GM13976 (cell line): ENCODE results near the gene MBTPS1.

ENCODE experiments used
- DNase-seq: peaks from one replicate; pipeline ENCODE4 v3.0.0; 2012; ENCODE audit warnings: low spot score
- in situ Hi-C: fragments of 300-500 bp; cut with MboI; formaldehyde crosslinking; loops from one replicate; pipeline ENCODE4 v1.12.0; 2022; ENCODE audit warnings: low sequenced_read_pairs, mixed read lengths, inconsistent platforms; ENCODE audit not compliant: unreplicated experiment
- TF ChIP-seq, protein P1 (sequence below): IDR thresholded peaks from 2 replicates; pipeline ENCODE4 v1.5.1; 2012; ENCODE audit warnings: borderline replicate concordance, mild to moderate bottlenecking; ENCODE audit not compliant: insufficient read depth; ENCODE audit errors: extremely low read depth, missing control alignments, control extremely low read depth

Gene MBTPS1

DNA sequence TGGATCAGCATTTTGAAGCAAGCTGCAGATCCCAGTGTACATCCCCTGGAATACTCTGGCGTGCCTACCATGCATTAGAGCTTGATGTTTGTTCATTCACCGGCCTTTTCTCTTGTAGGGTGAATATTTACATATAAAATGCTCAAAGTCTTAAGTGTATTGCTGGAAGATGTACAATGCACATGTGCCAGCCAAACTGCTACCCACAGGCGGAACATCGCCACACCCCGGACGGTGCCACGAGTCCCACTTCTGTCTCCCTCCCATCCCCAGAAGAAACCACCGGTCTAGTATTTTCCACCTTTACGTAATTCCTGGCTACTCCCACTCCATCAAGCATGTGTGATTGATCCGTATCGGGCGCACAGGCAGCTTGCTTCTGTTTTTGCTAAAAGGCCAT lies 78.3 kb downstream of the MBTPS1 start:
- DNase-seq, result no peak
- in situ Hi-C loops, result no loop called here
- TF ChIP-seq, protein P1, sequence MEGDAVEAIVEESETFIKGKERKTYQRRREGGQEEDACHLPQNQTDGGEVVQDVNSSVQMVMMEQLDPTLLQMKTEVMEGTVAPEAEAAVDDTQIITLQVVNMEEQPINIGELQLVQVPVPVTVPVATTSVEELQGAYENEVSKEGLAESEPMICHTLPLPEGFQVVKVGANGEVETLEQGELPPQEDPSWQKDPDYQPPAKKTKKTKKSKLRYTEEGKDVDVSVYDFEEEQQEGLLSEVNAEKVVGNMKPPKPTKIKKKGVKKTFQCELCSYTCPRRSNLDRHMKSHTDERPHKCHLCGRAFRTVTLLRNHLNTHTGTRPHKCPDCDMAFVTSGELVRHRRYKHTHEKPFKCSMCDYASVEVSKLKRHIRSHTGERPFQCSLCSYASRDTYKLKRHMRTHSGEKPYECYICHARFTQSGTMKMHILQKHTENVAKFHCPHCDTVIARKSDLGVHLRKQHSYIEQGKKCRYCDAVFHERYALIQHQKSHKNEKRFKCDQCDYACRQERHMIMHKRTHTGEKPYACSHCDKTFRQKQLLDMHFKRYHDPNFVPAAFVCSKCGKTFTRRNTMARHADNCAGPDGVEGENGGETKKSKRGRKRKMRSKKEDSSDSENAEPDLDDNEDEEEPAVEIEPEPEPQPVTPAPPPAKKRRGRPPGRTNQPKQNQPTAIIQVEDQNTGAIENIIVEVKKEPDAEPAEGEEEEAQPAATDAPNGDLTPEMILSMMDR, result no peak

DNA sequence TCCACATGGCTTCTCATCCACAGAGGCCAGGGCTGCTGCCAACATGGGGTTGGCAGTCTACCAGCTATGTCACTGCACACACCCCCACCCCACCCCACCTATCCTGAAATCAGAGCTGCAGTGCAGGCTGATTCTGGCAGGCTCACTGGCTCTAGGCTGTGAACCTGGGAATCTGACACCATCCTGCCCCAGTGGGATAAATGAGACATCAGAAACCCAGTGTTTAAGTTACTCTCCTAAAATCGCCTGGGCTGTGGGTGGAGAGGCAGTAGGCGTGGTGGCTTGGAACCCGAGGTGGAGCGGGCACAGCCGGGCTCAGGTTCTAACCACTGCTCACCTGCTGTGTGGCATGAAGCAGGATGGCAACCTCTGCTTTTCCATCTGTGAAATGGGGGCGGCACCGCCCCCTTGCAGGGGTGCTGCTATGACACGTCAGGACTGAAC lies 79.7 kb downstream of the MBTPS1 start:
- TF ChIP-seq, protein P1, result no peak

DNA sequence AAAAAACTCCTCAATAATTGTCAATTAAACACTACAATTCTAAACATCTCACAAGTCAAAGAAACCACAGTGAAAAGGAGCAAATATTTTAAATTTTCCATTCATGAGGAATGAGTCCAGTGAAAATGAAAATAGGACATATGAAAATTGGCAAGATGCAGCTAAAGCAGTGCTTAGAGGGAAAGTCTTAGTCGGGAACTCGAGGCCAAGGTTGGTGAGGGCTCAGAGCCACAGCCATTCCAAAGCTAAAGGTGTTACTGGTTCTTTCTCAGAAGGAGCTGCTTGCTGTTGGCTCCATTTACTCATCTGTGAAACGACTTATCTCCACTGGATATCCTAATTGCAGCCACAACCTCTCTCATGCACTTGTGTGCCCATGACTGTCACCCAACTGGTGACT lies 80.6 kb downstream of the MBTPS1 start:
- in situ Hi-C loops, result no loop called here
- TF ChIP-seq, protein P1, result no peak
- no peak for DNase-seq

More for the DNA sequence above, 79.7 kb downstream of the MBTPS1 start:
- in situ Hi-C loops, result no loop called here
- no peak for DNase-seq

DNA sequence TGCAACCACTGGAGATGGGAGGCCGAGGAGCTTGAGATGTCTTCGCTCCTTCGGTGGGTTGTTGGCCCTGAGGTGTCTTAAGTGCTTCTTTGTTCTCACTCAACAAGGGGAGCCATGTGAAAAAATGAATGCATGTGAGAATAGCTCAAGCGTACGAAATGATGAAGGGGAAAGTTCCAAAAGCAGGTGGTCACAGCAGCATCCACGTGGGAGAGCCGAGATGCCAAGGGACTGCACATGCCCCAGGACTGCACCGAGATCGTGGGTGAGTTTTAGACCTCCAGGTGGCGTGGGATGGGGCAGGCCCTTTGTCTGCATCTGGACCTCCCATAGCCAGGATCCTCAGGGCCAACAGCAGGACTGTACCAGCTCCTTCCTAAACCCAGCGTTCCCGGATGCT lies 82.2 kb downstream of the MBTPS1 start:
- TF ChIP-seq, protein P1, result no peak
- in situ Hi-C loops, result no loop called here
- DNase-seq, result no peak

DNA sequence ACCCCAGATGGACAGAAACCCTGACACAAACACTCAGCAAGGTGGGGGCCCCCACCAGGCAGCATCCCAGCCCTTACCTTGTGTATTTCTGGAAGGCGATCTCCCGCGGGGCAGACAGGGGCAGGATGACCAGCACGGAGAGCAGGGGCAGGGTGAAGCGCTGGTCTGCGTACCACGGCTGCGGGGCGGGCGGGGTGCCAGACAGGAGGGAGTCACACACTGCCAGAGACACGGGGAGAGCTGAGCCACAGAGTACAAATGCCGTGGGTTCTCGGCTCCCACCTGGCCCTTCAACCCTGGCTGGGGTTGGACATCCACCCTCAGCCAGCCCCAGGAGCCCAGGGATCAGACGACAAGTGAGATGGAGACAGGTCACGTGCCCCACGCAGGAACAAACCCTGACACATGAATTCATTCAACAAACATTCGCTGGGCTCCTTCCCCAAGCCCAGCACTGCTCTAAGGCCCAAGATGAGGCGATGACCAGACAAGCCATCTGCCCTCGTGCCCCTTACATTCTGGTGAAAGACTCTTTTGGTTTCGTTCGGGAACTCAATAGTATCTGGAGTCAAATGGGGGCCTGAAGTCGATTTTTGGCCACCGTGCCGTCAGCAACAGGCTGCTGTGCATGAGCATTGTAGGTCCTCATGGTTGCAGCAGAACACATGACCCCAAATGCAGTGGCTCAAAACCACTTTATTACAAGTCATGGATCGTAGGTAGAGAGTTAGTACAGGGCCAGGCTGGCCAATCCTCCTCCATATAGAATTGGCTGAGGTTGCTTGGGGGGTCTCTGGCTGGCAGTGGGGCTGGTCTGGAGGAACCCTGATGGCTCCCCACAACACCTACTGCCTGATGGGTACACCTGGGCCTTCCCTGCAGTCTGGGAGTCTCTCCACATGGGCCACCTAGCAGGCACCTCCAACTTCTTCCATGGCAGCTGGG lies 83.2 kb downstream of the MBTPS1 start:
- in situ Hi-C loops, result no loop called here
- TF ChIP-seq, protein P1, result no peak
- DNase-seq, result no peak

DNA sequence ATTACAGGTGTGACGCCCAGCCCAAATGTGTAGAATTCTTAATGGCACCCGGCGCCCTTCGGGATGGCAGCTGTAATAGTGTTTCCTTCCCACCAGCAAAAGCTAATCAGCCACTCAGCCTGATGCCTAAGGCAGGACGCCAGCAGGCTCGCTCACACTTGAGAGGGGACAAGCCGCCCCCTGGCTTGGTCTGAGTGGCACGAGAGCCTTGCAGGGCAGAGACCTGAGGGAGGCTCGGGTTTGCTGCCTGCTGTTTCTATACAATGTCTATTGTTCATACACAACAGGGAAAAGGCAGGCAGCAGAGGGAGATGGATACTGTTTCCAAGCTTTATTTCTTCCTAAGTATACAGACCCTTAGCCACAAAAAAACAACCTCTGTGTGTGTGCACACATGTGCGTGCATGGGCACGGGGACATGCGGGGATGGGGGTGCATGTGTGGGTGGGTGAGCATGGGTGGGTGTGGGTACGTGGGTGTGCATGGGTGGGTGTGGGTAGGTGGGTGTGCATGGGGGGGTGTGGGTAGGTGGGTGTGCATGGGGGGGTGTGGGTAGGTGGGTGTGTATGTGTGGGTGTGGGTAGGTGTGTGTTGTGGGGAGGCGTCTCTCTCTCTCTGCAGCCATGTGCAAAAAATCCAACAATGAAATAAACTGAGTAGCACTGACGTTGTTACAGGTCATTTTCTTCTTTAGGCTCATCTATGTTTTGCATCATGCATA lies 84.1 kb downstream of the MBTPS1 start:
- no peak for DNase-seq
- TF ChIP-seq, protein P1, result no peak
- in situ Hi-C loops, result no loop called here
